Spleen (tissue), 7 donors: ENCODE measurements around the gene KLF8.

ENCODE experiments used
- CTCF ChIP-seq, 11 experiments: fragments of 200-600 bp in 7 of 11; fragments of 450-650 bp in 4 of 11; sonication (generic) in 4 of 11; IDR thresholded peaks in 8 of 11; conservative IDR thresholded peaks in 3 of 11; 1 replicate in 7 of 11; 2 replicates in 4 of 11; pipeline versions ENCODE4 v1.4.0 to v1.8.0; 2016 to 2021; ENCODE audit warnings: antibody characterized with exemption in 11 of 11, inconsistent platforms in 4 of 11, mild to moderate bottlenecking in 1 of 11
- POLR2A ChIP-seq, 3 donors: fragments of 450-650 bp; IDR thresholded peaks; one replicate each; pipeline ENCODE4 v1.5.1; 2017; ENCODE audit warnings: antibody characterized with exemption in 3 of 3, mild to moderate bottlenecking in 1 of 3
- POLR2AphosphoS5 ChIP-seq, 3 donors: sonication (generic); formaldehyde crosslinking; IDR thresholded peaks; one replicate each; pipeline ENCODE4 v1.5.1; 2017; ENCODE audit warnings: antibody characterized with exemption in 3 of 3
- donor health status: DM: no; HTN: no; CAD: no; lungs with moderate emphysema.
- donor health status: DM: no; HTN: no; CAD: no.
- donor health status: DM: no; HTN: no; CAD: no.

GRCh38 chrX:56232221-56233082 lies at the start of gene KLF8:
- TF ChIP-seq CTCF (IDR thresholded peaks at IDR 0.05 in 8 of 11, conservative IDR thresholded peaks at IDR 0.05 in 3 of 11), result no peak
- no peak for TF ChIP-seq POLR2A (IDR thresholded peaks at IDR 0.05)
- TF ChIP-seq POLR2AphosphoS5 (IDR thresholded peaks at IDR 0.05), result peak in 2 of 3 donors; percentile 43 to 45
